AG04450 (cell line): ENCODE measurements around the gene RHOT1. TPM values are rescaled to one million over a fixed set of nuclear protein-coding genes. Genes with fewer than 3 reads are reported as not detected.

Source experiments
- CTCF ChIA-PET: fragments of 300-600, 350-600 bp; formaldehyde crosslinking; extraction: SDS; loops from one replicate; lab custom pipeline; 2022; ENCODE audit warnings: antibody characterized with exemption, inconsistent platforms; lab: Charles Lee
- POLR2A ChIA-PET: fragments of 350-600 bp; formaldehyde crosslinking; extraction: SDS; loops from one replicate; lab custom pipeline; 2021; ENCODE audit warnings: antibody characterized with exemption, inconsistent platforms; lab: Yijun Ruan, JAX
- DNase-seq: peaks from one replicate; pipeline ENCODE4 v3.0.0-alpha.2; 2011; ENCODE audit warnings: low read depth, low spot score
- H3K27ac ChIP-seq: one replicate; pipeline ENCODE4 v1.5.1; 2012; ENCODE audit warnings: low read depth, low read length, control low read depth
- H3K27me3 ChIP-seq: one replicate; pipeline ENCODE4 v1.6.0; 2012; ENCODE audit warnings: low read length; ENCODE audit not compliant: control insufficient read depth, insufficient read depth
- H3K4me3 ChIP-seq: 2 replicates; pipeline ENCODE4 v1.5.1; 2011; ENCODE audit warnings: mild to moderate bottlenecking, low read depth, low read length, control low read depth
- H3K9me3 ChIP-seq: 2 replicates; pipeline ENCODE4 v1.5.1; 2012; ENCODE audit warnings: low read length; ENCODE audit not compliant: control insufficient read depth, insufficient read depth
- CTCF ChIP-seq: IDR thresholded peaks from 2 replicates; pipeline ENCODE4 v1.5.1; 2011; ENCODE audit warnings: low read depth, low read length, control low read depth, inconsistent platforms
- polyA plus RNA-seq: library from polyadenylated mRNA; depleted of rRNA; stranded (reverse); fragments of >200 nt; gene quantifications from 2 replicates; pipeline ENCODE4 v1.2.3, GENCODE V29; 2011

Gene RHOT1
- polyA plus RNA-seq, 1 experiment = 59.0 TPM

- Histone ChIP-seq H3K9me3 (no peaks in the 10 kb centered on the region), H3K27me3 (no peaks in the 10 kb centered on the region), H3K4me3 (no peak overlapping the region), H3K27ac (no peak overlapping the region)
- ChIA-PET CTCF (no interaction called here), POLR2A (no interaction called here)
- TF ChIP-seq CTCF = no peak
- DNase-seq = no peak
Measured at GRCh38 chr17:32197987-32198386, 55.7 kb downstream of the RHOT1 start.

GRCh38 chr17:32206861-32207260 is 64.6 kb downstream of the RHOT1 start:
- ChIA-PET CTCF (interaction anchor here (0.6 kb wide), 1 partner anchor 134 kb away, joined by 6 read pairs; no protein-coding TSS in a partner anchor), POLR2A (no interaction called here)
- Histone ChIP-seq H3K4me3 (no peak overlapping the region), H3K27me3 (no peaks in the 10 kb centered on the region), H3K9me3 (no peaks in the 10 kb centered on the region), H3K27ac (no peak overlapping the region)
- peak; percentile 48 for DNase-seq
- TF ChIP-seq CTCF = no peak

GRCh38 chr17:32208436-32208835 is 66.1 kb downstream of the RHOT1 start:
- Histone ChIP-seq H3K9me3 (no peaks in the 10 kb centered on the region), H3K4me3 (no peak overlapping the region), H3K27ac (no peak overlapping the region), H3K27me3 (no peaks in the 10 kb centered on the region)
- no peak for TF ChIP-seq CTCF
- ChIA-PET POLR2A (no interaction called here), CTCF (no interaction called here)
- DNase-seq = no peak

- TF ChIP-seq CTCF = no peak
- CTCF ChIA-PET = no interaction called here
- no peak overlapping the region for H3K27ac ChIP-seq
- POLR2A ChIA-PET = no interaction called here
- no peaks in the 10 kb centered on the region for H3K9me3 ChIP-seq
- no peak overlapping the region for H3K4me3 ChIP-seq
- H3K27me3 ChIP-seq = no peaks in the 10 kb centered on the region
- DNase-seq = no peak
Measured at GRCh38 chr17:32209608-32210007, 67.3 kb downstream of the RHOT1 start.

- ChIA-PET CTCF (no interaction called here), POLR2A (no interaction called here)
- DNase-seq = no peak
- Histone ChIP-seq H3K27me3 (no peaks in the 10 kb centered on the region), H3K4me3 (no peak overlapping the region), H3K9me3 (no peaks in the 10 kb centered on the region), H3K27ac (no peak overlapping the region)
- TF ChIP-seq CTCF = no peak
Measured at GRCh38 chr17:32211671-32212070, 69.4 kb downstream of the RHOT1 start.
